NCI-H524 treated with DMSO at 0.1 percent for 48 hours (cell line): ENCODE measurements around the gene IRX2.

ENCODE experiments used
- DNase-seq: peaks from one replicate; lab custom pipeline; 2025; lab: John Stamatoyannopoulos, UW

The IRX2 gene

GRCh38 chr5:2751592-2752021, at the start of gene IRX2:
TSS of gene IRX2 (minus strand) at chr5:2751677. CDS start at chr5:2751413, 264 bp downstream.
- DNase-seq: peak; percentile 89

GRCh38 chr5:2800035-2800434, 48.6 kb upstream of the IRX2 start:
- no peak for DNase-seq

- no peak for DNase-seq
These were observed 46.5 kb upstream of the IRX2 start for GRCh38 chr5:2797981-2798380.

- no peak for DNase-seq
These were observed 45.7 kb upstream of the IRX2 start for GRCh38 chr5:2797160-2797559.

GRCh38 chr5:2783223-2783622, 31.7 kb upstream of the IRX2 start:
- DNase-seq: no peak

GRCh38 chr5:2782658-2783057, 31.2 kb upstream of the IRX2 start:
- DNase-seq: no peak

- no peak for DNase-seq
These were observed 29.1 kb upstream of the IRX2 start for GRCh38 chr5:2780421-2781171.

GRCh38 chr5:2779459-2779858, 28.0 kb upstream of the IRX2 start:
- no peak for DNase-seq

GRCh38 chr5:2776337-2777302, 25.1 kb upstream of the IRX2 start:
- DNase-seq: no peak

- no peak for DNase-seq
These were observed 21.9 kb upstream of the IRX2 start for GRCh38 chr5:2773327-2773726.

GRCh38 chr5:2767089-2767488, 15.6 kb upstream of the IRX2 start:
- DNase-seq: no peak

- no peak for DNase-seq
These were observed 13.1 kb upstream of the IRX2 start for GRCh38 chr5:2764581-2764980.

GRCh38 chr5:2763533-2763794, 12.0 kb upstream of the IRX2 start:
- DNase-seq: no peak

- DNase-seq: no peak
These were observed 11.5 kb upstream of the IRX2 start for GRCh38 chr5:2762744-2763532.

- no peak for DNase-seq
These were observed 10.5 kb upstream of the IRX2 start for GRCh38 chr5:2761921-2762488.

- DNase-seq: no peak
These were observed 8.4 kb upstream of the IRX2 start for GRCh38 chr5:2759696-2760461.

- no peak for DNase-seq
These were observed 7.6 kb upstream of the IRX2 start for GRCh38 chr5:2759091-2759490.

GRCh38 chr5:2758632-2759031, 7.2 kb upstream of the IRX2 start:
- DNase-seq: no peak

- no peak for DNase-seq
These were observed 6.3 kb upstream of the IRX2 start for GRCh38 chr5:2757563-2758351.
